ENCODE results near the gene NDUFS5. TPM values are rescaled to one million over a fixed set of nuclear protein-coding genes. Genes with fewer than 3 reads are reported as not detected.

The NDUFS5 gene
- total RNA-seq, 1 experiment from 2014 or later: 176 TPM

- TF ChIP-seq CTCF (IDR thresholded peaks at IDR 0.05; ENCODE audit: insufficient read depth in 1 of 2, low read depth in 1 of 2, low read length in 1 of 2, severe bottlenecking in 1 of 2, unreplicated experiment in 1 of 2): no peak
- H3K9me3 Mint-ChIP-seq (ENCODE audit: unreplicated experiment): no peaks in the 10 kb centered on the region
- H3K4me3 Mint-ChIP-seq (ENCODE audit: unreplicated experiment): no peak overlapping the region
- no peaks in the 10 kb centered on the region for H3K36me3 ChIP-seq (ENCODE audit: control insufficient read depth, insufficient read depth, low read length)
- BruUV-seq (replicated peaks): no TSS peak
- H3K27ac Mint-ChIP-seq (ENCODE audit: unreplicated experiment): no peak overlapping the region
- no peak overlapping the region for H3K4me3 ChIP-seq (ENCODE audit: low read depth, low read length)
- CTCF ChIA-PET: no interaction called here
- peaks cover 18% of the 10 kb centered on the region for H3K36me3 Mint-ChIP-seq (ENCODE audit: insufficient read depth, unreplicated experiment)
- no peaks in the 10 kb centered on the region for H3K27me3 ChIP-seq (replicated peaks; ENCODE audit: control insufficient read depth, insufficient read depth, low read length)
- peaks cover 10% of the 10 kb centered on the region for H3K4me1 ChIP-seq
- DNase-seq: no peak
- POLR2A ChIA-PET: no interaction called here
- intact Hi-C loops (cut with micrococcal nuclease; ENCODE audit: unreplicated experiment): no loop called here
- peaks cover 6% of the 10 kb centered on the region for H3K4me1 Mint-ChIP-seq (ENCODE audit: low read depth, unreplicated experiment)
- no peaks in the 10 kb centered on the region for H3K27me3 Mint-ChIP-seq (ENCODE audit: insufficient read depth, unreplicated experiment)
- H3K9me3 ChIP-seq: no peaks in the 10 kb centered on the region
These were observed 3.0 kb upstream of the NDUFS5 start for GRCh38 chr1:39023140-39023539.

DNA sequence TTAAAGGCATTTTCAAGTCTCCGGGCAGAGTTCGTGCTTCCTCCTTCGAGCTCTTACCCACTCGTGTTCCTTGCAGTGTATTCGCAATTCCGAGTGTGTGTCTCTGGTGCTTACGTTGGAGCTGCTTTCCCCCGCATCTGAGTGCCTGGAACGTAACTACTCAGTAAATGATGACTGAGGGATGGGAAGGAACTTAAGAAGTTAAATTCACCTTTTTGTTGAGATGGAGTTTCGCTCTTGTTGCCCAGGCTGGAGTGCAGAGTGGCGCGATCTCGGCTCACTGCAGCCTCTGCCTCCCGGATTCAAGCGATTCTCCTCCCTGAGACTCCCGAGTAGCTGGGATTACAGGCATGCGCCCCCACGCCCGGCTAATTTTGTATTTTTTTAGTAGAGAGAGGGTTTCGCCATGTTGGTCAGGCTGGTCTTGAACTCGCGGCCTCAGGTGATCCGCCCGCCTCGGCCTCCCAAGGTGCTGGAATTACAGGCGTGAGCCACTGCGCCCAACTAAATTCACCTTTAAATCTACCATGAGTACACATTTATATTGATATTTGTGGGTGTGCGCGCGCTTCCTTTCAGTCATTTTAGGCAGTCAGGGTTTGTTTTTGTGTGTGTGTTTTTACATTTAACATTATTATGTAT is 837 bp downstream of the NDUFS5 start:
- Histone ChIP-seq H3K9me3 (no peaks in the 10 kb centered on the region), H3K36me3 (ENCODE audit: control insufficient read depth, insufficient read depth, low read length) (peaks cover 1% of the 10 kb centered on the region; the same call in 1 of the 2 replicates), H3K4me3 (ENCODE audit: low read depth, low read length) (peak overlapping the region; percentile 82), H3K27me3 (replicated peaks; ENCODE audit: control insufficient read depth, insufficient read depth, low read length) (no peaks in the 10 kb centered on the region), H3K4me1 (peaks cover 10% of the 10 kb centered on the region)
- H3K4me3 Mint-ChIP-seq (ENCODE audit: unreplicated experiment): peak overlapping the region; percentile 95
- H3K27ac Mint-ChIP-seq (ENCODE audit: unreplicated experiment): peak overlapping the region; percentile 100
- peaks cover 6% of the 10 kb centered on the region for H3K4me1 Mint-ChIP-seq (ENCODE audit: low read depth, unreplicated experiment)
- H3K36me3 Mint-ChIP-seq (ENCODE audit: insufficient read depth, unreplicated experiment): peaks cover 57% of the 10 kb centered on the region
- TF ChIP-seq CTCF (IDR thresholded peaks at IDR 0.05; ENCODE audit: insufficient read depth in 1 of 2, low read depth in 1 of 2, low read length in 1 of 2, severe bottlenecking in 1 of 2, unreplicated experiment in 1 of 2): no peak
- ChIA-PET CTCF (interaction anchor here (1.0 to 1.8 kb wide), 4 partner anchors 10 to 108 kb away, joined by 3 to 10 read pairs (median 4); no protein-coding TSS in a partner anchor), POLR2A (interaction anchor here (0.5 to 1.1 kb wide), 2 partner anchors 131 to 1369 kb away, joined by 3 to 5 read pairs; no protein-coding TSS in a partner anchor)
- no peaks in the 10 kb centered on the region for H3K27me3 Mint-ChIP-seq (ENCODE audit: insufficient read depth, unreplicated experiment)
- no peaks in the 10 kb centered on the region for H3K9me3 Mint-ChIP-seq (ENCODE audit: unreplicated experiment)
- intact Hi-C loops (cut with micrococcal nuclease; ENCODE audit: unreplicated experiment): loop anchor here (2.0 to 5.0 kb wide), 3 partner anchors 36 to 185 kb away; partner anchors contain the start of gene AKIRIN1
- BruUV-seq (replicated peaks): no TSS peak
- DNase-seq: peak in 1 of 2 experiments; percentile 4

GRCh38 chr1:39034114-39034654 is 8.0 kb downstream of the NDUFS5 start:
- H3K27me3 ChIP-seq (replicated peaks; ENCODE audit: control insufficient read depth, insufficient read depth, low read length): no peaks in the 10 kb centered on the region
- no peak overlapping the region for H3K4me3 ChIP-seq (ENCODE audit: low read depth, low read length)
- H3K36me3 ChIP-seq (ENCODE audit: control insufficient read depth, insufficient read depth, low read length): peaks cover 1% of the 10 kb centered on the region
- CTCF ChIA-PET: no interaction called here
- H3K4me1 ChIP-seq: no peaks in the 10 kb centered on the region
- no peaks in the 10 kb centered on the region for H3K9me3 ChIP-seq
- POLR2A ChIA-PET: no interaction called here
- no peak for TF ChIP-seq CTCF (IDR thresholded peaks at IDR 0.05; ENCODE audit: insufficient read depth in 1 of 2, low read depth in 1 of 2, low read length in 1 of 2, severe bottlenecking in 1 of 2, unreplicated experiment in 1 of 2)
- H3K36me3 Mint-ChIP-seq (ENCODE audit: insufficient read depth, unreplicated experiment): peaks cover 75% of the 10 kb centered on the region
- no peaks in the 10 kb centered on the region for H3K9me3 Mint-ChIP-seq (ENCODE audit: unreplicated experiment)
- intact Hi-C loops (cut with micrococcal nuclease; ENCODE audit: unreplicated experiment): no loop called here
- H3K4me3 Mint-ChIP-seq (ENCODE audit: unreplicated experiment): no peak overlapping the region
- H3K27ac Mint-ChIP-seq (ENCODE audit: unreplicated experiment): no peak overlapping the region
- no peak for DNase-seq
- H3K4me1 Mint-ChIP-seq (ENCODE audit: low read depth, unreplicated experiment): no peaks in the 10 kb centered on the region
- BruUV-seq (replicated peaks): no TSS peak
- no peaks in the 10 kb centered on the region for H3K27me3 Mint-ChIP-seq (ENCODE audit: insufficient read depth, unreplicated experiment)
